CD4-positive, alpha-beta T cell treated with Interleukin-10 for 1 hour (primary cell): Measurements from ENCODE around the gene IREB2.

ENCODE experiments used
- DNase-seq: peaks from one replicate; pipeline ENCODE4 v3.0.0-alpha.2; 2020

Gene IREB2

DNA sequence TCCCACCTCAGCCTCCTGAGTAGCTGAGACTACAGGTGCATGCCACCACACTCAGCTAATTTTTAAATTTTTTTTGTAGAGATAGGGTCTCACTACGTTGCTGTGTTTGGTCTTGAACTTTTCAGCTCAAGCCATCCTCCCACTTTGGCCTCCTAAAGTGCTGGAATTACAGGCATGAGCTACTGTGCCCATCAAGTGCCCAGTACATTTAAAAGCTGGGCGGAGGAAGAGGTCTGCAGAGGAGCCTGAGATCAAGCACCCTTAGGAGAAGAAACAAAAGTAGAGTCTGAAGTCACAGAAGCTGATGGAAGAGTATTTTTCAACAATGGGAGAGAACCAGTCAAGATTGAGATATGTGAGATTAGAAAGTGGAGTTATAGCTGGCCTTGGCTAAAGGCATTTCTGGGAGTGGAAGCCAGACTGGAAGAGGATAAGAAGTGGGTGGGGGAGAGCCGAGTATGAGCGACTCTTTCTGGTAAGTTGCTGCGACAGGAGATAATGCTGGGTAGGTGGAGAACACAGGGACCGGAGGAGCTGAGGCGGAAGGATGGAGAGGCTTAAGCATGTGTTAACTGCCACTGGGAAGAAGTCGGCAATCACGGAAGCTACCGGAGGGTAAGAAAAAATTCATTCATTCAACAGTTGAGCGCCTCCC is 782 bp upstream of the IREB2 start:
- no peak for DNase-seq

DNA sequence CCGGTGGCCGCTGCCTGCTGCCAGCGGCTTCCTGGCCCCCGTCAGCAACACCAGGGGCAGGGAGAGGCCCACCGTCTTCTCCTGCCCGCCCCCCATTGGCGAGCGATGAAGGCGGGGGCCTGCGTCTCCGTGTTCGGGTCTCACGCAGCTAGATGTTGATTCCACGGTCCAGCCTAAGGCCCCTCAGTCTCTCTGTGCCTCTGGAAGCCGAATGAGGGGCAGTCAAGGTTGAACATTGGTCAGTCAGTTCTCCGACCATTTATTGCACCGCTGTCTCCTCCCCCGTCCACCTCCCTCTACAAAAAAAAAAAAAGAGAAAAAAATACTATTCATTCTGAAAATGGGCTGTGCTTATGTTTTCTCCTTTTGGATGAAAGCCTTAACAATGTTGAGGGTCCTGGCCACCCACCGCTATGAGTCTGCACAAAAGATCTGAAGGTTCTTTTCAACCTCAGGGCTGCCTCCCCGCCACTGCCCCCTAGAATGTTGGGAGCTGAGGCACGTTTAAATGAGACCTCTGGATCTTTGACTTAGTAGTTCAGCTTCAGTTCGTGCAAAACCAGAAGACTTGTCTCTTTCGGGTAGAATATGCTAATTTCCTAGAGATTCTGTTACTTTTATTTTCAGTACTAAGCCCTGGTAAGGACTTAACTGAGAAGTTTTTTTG is 736 bp downstream of the IREB2 start:
- peak; percentile 23 for DNase-seq

DNA sequence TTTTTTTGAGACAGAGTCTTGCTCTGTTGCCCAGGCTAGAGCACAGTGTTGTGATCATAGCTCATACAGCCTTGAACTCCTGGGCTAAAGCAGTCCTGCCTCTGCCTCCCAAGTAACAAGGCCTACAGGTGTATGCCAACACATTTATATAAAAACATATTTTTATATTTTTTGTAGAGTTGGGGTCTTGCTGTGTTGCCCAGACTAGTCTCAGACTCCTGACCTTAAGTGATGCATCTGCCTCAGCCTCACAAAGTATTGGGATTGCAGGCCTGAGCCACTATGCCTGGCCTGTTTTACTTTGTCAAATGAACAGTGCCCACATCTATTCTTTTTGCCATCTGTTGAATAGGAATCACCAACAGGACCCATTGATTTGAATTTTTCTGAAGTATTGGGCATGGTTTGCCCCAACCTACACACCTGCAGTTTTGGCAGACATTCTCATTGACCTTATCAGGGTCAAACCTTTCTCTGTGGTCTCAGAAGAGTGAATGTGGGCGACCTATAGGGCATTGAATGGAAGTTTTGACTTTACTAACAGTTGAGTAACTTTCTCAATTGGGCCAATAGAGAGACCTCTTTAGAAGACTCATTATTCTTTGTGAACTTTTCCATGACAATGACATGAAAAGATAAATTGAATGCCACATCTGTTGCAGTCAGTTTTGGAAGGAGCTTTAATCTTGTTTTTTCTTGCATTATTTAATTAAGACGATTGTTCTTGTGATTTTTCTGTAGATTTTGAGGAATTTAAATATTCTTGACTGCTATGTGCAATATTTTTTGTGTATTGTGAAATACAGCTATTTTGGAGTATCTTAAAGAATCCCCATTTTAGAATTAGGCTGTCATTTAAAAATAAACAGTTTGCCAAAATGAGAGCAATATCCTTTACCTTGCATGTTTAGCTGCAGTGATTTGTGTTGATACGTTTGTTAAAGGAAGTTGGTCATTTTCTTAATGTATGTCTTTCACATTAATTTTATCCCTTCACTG is 2.7 kb downstream of the IREB2 start:
- DNase-seq = no peak

DNA sequence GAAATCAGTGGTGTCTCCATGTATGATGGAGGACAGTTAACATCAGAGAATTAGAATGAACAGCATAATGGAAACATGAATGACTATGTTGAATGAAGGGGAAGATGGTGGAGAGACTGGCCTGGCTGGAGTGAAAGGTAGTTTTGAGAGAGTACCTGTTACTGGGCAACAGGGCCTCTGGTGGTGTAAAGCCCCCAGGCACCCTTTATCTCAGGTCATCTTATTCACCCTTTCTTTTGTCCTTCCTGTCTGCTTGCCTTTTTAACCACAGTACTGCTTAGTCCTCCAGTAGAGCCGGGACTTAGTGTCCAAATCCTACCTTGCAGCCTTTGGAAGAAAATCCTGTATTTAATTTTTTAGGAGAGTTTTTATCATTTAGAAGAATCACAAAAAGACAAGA is 6.2 kb downstream of the IREB2 start:
- DNase-seq = no peak

DNA sequence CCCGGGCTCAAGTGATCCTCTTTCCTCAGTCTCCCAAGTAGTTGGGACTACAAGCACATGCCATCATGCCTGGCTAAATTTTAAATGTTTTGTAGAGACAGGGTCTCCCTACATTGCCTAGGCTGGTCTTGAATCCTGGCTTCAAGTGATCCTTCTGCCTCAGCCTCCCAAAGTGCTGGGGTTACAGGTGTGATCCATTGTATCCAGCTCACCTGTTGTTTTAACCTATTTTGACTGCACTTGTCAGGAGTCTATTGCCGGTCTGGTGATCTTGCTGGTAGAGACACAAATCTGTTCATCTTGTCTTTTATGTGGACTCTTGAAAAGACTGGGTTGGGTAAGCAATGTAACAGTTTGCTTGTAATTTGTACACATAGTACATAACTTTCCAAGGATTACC is 7.9 kb downstream of the IREB2 start:
- DNase-seq = no peak

DNA sequence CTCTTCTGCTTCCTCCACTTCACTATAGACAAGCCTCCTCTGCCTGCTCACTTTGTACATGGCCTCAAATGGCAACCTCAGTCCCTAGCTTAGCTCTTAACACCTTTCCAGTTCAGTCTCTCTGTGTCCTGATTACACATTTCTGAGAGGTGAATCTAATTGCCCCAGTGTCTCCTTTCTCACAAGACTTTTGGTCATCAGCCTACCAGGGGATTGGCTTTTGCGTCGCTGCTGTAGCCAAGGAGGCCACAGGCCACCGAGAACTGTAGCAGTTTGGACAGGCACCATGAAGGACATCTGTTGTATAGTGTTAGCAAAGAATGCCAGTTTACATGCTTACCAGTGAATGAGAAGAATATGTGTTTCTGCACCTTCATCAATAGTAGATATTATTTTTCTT is 8.5 kb downstream of the IREB2 start:
- DNase-seq = no peak

DNA sequence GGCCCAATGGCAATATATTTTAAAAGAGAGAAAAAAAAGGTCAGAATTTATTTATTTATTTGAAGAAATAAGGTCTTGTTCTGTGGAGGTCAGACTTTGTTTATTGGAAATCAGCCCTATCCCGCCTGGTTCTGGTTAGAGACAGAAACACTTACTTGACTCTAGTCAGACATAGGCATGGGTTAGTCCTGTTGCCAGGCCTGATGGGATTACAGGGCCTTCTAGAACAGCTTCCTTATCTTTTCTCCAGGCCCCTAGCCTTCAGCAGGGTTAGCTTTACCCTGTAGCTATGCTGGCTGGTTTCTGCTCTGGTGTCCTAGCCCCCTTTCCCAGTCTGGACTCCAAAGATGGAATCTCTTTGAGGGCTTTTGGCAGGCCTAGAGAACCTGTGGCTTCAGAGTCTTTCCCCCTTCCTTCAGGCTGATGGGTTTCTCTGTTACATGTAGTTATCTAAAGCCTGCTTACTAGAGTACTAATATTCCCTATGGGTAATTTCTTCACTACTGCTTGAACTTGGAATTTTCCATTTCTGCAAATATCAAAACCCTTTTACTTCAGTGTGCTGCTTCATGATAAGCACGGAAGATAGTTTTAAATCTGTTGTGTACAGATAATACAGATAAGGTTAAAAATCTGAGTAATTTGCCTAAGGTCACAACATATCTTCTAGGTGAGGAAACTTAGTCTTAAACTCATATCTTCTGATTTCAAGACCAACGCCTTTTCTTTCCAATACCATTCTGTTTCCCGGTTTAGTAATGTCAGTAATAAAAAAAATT is 10.6 kb downstream of the IREB2 start:
- DNase-seq = no peak

DNA sequence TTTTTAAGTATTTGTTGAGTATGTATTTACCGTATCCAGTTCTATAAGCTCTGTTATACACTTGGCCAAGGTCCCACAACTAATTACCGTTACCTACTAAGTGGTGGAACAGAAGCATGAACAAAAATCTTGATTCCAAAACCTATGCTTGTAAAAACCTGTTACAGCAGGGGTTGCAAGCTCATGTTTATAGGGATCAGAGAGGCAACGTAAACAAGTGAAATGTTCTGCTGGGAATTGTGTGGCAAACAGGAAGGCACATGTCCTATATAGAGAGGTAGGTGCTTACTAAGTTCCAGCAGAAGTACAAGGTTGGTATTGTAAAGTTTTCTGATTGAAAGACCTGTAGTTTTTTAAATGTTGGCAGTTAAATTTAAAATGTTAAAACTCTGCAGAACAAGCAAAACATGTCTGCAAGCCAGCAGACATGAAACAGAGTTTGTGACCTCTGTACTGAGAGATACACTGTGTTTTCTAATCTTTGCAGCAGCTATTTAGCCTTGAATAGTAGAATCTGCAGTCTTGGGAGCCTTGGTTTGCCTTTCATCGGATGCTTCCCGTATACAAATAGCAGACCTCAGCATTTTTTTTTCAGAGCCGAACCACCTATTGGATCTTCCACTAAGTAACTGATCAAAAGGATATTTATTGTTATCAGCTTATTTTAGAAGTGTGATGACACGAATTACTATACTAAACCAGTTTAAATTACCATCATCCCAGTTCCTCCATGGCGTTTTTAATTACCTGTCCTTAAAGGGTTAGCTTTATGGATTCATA is 11.4 kb downstream of the IREB2 start:
- no peak for DNase-seq

DNA sequence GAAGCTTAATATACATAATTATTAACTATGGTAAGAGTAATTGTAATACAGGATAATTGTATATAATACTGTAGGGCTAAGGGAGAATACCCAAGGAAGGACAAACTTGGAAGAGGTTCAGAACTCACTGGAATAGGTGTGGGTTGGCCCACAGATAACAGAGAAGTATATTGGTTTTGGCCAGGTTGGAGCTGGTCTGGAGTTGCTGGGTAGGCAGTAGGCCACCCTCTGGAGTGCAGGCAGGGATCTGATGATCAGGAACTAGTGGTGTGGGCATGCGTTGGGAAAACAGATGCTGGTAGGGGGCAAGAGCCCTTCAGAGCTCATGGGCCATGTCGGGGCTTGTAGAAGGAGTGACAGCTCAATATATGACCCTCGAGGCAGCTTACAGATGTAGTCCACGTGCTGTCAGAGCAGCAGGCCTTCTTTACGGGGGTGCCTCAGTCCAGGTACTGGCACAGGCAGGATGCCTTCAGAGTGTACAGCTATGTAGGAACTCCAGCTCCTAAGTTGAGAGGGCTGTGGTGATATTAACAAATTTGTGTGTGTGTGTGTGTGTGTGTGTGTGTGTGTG is 12.4 kb downstream of the IREB2 start:
- no peak for DNase-seq

DNA sequence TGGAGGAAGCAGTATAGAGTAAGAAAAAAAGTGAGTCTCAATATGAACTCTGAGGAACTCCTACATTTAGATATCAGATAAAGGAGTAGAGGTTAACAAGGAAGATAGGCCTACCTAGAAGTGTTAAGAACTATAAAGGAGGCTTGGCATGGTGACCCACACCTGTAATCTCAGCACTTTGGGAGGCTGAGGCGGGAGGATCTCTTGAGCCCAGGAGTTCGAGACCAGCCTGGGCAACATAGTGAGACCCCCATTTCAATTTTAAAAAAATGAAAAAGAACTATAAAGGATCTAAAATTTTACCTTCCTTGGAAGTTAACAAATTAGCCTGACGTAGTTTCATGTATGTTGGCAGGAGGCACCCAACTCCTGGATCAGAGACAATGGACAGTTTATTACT is 14.5 kb downstream of the IREB2 start:
- no peak for DNase-seq

DNA sequence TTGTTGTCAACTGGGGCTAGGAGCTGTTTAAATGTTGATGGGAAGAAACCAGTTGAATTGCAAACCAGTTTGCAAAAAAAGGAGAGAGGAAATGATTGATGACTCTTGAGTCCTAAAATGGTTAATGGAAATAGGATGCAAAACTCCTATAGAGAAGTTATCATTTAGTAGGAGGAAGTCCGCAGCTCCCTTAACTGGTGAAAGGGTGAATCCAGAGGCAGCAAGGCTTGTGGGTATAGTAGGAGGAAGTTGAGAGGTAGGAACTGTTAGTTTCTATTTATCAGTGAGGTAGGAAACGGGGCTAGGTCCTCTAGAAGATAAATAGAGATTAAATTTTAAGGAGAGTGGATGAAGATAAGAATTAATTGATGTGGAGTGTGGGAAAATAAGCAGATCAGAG is 15.4 kb downstream of the IREB2 start:
- no peak for DNase-seq

DNA sequence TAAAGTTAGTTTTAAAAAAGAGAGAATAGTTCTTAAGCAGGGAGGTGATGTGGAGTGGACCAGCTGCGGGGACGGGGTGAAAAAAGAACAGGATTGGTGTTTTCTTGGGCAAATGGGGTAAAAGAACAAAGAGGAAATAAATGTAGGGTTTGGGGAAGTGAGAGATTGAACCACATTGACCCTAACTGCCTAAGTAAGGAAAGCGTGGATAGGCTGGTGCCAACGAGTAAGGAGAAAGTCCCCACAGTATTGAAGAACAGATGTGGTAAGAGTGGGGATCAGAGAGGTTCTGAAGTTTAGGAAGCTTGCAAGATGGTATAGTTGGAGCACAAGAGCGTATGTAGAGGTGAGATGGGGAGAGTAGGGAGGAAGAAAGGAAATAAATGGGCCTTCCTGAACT is 17.0 kb downstream of the IREB2 start:
- peak; percentile 10 for DNase-seq

DNA sequence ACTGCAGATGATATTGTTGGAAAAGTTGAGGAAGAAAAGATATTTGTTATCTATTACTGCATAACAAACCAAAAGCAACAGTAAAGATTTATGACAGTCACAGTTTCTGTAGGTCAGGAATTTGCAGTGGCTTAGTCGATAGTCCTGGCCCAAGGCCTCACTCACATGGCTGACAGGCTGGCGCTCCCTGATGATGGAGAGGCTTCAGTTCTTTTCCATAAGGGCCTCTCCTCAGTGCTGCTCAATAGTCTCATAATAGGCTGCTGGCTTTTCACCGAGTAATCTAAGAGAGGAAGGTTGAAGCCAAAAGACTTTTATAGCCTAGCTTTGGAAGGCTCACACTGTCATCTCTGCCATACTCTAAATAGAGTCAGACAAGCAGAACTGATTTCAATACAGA is 17.7 kb downstream of the IREB2 start:
- DNase-seq = no peak

DNA sequence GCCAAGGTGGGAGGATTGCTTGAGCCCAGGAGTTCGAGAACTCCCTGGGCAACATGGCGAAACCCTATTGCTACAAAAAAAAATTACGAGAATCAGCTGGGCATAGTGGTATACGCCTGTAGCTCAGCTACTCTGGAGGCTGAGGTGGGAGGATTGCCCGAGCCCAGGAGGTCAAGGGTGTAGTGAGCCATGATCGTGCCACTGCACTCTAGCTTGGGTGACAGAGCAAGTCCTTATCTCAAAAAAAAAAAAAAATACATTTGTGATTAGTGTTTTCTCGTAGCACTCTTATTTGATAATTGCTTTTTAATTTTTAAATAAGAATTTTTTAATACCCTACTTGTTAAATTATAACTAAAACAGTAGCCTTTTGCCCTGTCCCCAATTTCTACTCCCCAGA is 18.4 kb downstream of the IREB2 start:
- DNase-seq = no peak

DNA sequence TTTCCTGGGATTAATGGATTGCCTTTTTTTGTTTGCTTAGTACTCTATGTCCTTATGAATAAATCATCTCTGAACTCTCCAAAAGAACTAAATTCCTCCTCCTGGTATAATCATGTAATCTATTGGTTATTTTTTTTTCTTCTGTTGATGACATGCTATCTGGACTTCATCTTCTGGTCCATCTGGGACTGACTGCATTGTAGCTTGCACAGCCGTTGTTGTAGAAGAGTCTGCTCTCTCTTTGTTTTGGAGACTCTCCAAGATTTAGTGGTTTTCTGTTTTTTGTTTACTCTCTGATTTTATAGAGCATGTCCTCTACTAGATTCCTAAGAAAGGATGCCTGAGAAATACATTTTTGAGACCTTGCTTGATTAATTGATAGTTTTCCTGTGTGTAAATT is 19.1 kb downstream of the IREB2 start:
- no peak for DNase-seq

DNA sequence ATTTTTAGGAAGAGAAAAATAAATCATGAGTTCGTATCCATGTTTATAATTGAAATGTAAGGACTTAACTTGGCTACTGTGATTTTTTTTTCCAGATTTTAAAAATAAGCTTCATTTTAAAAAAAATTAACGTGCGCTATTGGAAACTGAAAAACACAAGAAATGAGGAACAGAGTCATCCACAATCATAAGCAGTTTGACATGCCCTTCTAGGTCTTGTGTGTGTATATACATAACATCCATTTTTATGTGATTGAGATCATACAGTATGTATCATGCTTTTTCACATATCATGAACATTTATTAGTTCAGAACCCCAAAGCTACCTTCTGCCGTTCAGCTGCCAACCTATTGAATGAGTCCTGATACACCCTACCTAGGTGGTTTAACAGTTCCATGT is 22.7 kb downstream of the IREB2 start:
- no peak for DNase-seq

DNA sequence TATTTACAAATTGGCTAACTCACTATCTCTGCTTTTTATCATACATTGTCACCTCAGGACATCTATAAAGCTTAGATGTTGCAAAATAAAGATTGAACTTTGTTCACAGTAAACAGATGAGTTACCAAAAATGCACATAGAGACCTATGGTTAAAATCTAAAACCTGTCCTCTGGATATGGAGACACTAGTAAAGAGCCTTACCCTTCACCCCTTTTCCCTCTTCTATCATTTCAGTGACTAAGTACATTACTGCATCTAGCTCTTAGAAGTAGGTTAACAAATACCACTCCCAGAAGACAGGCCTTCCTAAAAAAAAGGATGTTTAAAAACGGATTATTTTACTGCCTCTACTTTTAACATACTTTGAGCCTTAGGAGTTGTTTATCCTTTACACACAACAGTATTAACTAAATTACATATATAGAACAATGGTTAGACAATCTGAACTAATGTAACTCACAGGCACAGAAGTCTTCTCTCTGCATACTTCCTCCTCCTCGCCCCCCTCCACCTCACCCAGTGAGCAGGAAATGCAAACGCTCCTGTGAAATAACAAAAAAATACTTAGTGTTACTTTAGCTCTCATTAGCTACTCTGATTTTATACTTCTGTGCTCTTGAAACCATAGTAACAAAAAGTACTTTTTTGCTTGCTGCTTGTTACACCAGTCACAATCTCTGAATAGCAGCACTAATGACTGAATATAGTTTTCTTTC is 23.3 kb downstream of the IREB2 start:
- peak; percentile 42 for DNase-seq

DNA sequence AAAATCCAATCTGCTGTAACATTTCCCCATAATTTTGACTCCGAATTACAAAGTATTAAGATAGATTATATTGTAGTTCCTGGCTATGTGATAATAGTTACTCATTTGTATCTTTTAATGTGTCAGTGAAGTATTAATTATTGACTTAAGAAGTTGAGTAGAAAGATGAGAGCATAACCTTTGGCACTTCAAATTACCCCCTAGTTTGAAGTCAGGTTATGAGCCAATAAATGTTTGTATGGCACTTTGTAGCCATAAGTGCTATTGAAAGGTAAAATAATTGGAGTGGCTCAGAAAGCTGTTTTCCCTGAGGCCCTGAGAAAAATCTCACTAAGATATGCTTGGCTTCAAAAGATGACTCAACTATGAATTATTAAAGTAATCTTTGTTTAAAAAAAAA is 31.0 kb downstream of the IREB2 start:
- DNase-seq = no peak

DNA sequence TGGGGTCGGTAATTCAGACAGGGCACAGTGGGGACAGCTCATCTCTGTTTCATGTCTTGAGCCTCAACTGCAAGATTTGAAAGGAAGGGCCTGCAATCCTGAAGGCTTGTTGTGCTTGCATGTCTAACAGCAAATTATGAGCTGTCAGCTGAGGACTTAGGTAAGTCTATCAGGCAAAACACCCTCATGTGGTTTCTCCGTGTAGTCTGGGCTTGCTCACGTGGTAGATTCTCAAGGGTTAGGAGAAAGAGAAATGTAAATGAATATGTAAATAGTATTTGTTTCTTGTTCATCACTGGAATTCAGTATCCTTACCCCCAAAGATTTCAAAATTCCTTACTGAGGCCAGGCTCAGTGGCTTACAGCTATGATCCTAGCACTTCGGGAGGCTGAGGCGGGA is 39.3 kb downstream of the IREB2 start:
- no peak for DNase-seq

DNA sequence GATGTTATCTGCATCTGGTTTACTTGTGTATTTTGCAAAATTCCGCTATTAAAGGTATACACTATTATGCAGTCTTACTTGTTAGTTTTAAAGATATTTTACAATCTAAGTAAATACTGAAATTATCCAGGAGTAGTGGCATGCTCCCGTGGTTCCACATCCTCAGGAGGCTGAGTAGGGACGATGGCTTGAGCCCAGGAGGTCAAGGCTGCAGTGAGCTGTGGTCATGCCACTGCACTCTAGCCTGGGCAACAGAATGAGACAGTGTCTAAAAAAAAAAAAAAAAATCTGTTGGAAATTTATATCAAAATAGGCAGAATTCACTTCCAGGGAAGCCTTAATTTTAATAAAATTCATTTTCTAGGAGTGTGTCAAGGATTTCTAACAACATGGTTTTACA is 41.6 kb downstream of the IREB2 start:
- no peak for DNase-seq

DNA sequence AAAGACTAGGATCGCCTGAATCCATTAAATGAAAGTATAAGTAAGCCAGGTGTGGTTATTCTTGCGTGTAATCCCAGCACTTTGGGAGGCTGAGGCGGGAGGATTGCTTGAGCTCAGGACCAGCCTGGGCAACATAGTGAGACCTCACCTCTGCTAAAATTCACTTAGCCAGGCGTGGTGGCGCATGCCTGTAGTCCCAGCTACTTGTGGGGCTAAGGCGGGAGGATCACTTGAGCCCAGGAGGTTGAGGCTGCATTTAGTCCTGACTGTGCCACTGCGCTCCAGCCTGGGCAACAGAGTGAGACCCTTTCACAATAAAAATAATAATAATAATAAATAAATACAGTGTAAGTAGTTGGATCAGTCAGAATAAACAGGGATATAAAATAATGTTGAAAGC is 43.9 kb downstream of the IREB2 start:
- no peak for DNase-seq
